Right lung (tissue), 5 donors: ENCODE results near the gene SMPX. TPM values are rescaled to one million over a fixed set of nuclear protein-coding genes. Genes with fewer than 3 reads are reported as not detected.

Experiments
- DNase-seq, 2 donors: peaks; one replicate each; pipeline ENCODE4 v3.0.0-alpha.2; 2013
- polyA plus RNA-seq, 5 donors: library from polyadenylated mRNA; unstranded; fragments of 120-200 nt; gene quantifications; one replicate each; pipeline versions ENCODE4 v1.2.1 to v1.2.3, GENCODE V29; 2013; ENCODE audit warnings: inconsistent platforms in 1 of 5, low replicate concordance in 1 of 5; ENCODE audit not compliant: insufficient read length in 5 of 5, insufficient read depth in 1 of 5

The SMPX gene
- polyA plus RNA-seq, 5 donors: 3.6 to 16.0 (median 9.1) TPM

GRCh38 chrX:21745756-21746155, 12.2 kb downstream of the SMPX start:
- no peak for DNase-seq

DNA sequence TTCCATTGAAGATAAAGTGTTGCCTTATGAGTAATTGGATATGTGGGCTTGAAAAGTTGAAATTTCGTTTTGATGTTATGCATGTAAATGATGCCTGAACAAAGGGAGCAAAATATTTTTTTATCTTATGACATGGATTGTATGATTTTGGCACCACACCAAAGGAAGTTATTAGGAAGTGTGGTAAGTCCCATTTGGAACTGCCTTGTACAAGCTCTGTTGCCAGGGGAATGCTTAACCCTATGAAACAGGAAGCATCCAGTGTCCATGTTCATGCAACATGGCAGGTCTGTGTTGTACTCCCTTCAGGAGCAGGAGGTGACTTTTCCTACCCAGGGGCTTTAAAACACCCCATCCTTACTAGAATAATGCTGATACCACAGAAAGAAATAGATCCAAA, 13.2 kb downstream of the SMPX start:
- no peak for DNase-seq

- no peak for DNase-seq
Measured at GRCh38 chrX:21744060-21744459, 13.9 kb downstream of the SMPX start.

DNA sequence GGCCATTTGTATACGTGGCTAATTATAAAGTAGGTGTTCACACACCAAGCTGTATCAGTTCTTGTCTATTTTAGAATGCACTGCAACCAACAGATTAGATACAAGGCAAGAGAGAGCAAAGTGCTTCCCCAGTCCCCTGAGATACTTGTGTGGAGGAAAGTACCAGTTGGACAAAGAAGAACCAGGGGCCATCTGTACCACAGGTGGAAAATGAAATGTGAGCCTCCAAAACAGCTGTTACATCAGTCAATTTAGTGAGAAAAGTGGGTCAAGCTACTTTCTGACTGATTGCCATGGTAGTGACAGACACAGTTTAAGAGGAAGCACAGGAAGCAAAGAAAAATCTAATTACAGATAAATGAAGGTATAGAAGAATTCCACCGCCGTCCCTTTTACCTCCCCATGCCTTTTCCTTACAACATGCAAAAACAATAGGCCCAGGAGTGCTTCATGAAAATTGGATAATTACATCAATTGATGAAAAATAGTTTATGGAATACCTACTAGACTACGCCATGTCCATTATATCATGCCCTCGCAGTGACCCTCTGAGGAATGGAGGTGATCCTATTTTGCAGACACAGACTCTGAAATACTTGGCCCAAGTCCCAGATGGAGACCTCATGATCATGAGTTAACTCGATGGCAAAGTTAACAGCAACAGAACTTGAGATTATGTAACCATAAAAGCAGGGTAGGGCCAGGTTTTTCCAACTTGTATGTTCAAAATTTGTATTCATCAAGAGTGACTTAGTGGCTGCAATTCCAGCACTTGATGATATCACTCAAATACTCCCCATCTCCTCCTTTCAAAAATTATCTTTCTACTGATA, 15.8 kb downstream of the SMPX start:
- DNase-seq: no peak

- DNase-seq: no peak
Measured at GRCh38 chrX:21741364-21741763, 16.6 kb downstream of the SMPX start.

DNA sequence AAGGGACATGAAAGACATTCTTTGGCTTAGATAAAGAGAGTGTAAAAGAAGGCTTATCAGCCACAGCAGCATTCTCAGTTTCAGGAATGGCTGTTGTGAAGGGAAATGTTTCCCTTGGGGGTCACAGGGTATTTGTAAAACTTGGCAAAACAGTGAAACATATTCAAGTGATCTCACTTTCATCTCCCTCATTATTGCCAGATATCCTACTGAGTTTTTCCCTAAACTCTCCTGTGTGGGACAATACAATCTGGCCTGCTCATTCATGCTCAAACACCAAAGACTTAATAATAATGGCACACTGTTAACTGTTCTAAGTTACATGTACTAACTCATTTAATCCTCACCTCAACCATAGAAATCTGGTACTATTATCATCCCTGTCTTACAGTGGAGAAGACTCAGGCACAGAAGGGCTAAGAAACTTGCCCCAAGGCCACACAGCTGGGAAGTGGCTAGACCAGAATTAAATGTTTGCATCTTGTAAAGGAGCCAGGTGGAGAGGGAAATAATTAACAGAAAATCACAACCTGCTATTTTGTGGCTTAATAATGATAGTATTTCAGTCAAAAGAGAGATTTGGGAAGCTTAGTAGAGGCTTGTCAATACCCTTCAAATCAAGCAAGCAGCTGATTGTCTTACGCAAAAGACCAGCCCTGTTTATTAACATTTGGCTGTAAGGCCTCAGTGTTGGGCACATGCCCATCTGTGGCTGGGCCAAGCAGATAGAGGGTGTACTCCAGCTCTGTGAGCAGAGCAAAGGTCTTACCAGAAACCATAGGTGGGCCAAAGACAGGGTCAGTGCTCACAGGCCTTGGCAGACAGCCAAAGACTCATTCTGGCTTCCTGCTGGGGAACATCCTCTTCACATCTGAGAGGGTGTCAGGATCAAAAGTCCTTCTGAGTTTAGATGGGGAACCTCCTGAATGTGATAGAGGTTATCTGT, 17.3 kb downstream of the SMPX start:
- DNase-seq: peak in 1 of 2 donors; percentile 29

DNA sequence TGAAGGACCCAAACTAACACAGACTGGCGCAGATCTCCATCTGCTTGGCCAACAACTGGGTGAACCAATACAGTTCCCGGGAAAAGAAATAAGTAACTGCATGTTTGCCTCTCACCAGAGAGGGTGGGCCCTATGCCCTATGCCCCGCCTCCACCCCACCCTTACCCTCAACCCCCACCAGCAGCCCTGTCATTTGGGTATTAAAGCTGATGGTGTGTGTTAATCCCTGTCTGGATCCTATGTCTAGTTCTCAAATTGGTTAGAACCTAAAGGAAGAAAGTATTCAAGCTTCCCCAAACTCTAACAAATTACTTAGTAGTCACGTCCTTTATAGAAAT, 19.0 kb downstream of the SMPX start:
- no peak for DNase-seq

GRCh38 chrX:21738210-21738949, 19.5 kb downstream of the SMPX start:
- DNase-seq: peak in 1 of 2 donors; percentile 28

DNA sequence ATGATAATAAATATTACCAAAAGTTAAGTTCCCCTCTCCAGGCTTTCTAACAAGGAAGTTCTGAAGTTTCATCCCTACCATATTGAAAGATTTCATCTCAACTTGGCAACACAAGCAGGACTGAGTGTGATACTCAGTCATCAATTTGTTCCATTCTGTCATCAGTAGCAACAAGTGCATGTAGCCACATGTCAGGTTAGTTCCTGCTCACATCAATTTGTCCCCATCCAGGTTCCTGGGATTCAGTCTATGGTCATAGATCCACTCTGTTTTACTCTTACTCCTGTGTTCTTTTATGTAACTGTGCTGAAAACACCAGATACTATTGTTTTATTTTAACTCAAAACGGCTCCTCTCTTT, 22.2 kb downstream of the SMPX start:
- no peak for DNase-seq

- DNase-seq: no peak
Measured at GRCh38 chrX:21735038-21735767, 22.7 kb downstream of the SMPX start.

DNA sequence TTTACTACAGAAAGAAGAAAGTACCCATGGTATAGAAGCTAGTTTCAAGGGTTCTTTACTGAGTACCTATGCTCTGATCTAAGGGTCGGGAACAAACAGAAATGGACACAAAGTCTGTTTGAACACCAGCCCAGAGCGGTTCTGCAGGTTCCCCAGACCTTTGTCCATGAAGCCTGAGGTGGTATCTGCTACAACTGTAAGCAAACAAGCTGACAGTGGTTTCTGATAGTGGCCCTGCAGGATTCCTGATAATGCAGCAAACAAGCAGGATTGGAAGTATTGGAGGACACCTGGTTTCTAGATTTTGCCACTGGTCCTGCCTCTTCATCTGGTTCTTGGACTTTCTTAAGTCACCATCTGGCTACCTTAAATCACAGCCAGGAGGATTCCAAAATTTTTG, 23.7 kb downstream of the SMPX start:
- DNase-seq: no peak

DNA sequence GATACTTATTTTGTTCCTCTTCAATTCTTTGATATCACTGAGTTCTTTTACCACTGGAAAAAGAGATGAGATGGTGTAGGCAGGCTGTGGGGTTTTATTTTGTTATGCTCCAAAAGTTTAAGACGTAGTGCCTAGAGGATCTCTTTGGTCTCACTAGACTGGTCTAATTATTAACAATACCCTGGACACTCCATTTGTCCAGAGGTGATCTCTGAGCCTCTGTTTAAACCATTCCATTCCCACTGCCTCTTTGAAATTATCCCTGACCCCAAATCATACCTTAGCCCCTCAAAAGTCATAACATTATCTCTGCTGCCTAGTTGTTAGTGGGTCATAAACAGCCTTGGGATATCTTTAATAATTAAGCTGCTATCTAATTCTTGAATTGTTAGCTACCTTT, 24.2 kb downstream of the SMPX start:
- no peak for DNase-seq

DNA sequence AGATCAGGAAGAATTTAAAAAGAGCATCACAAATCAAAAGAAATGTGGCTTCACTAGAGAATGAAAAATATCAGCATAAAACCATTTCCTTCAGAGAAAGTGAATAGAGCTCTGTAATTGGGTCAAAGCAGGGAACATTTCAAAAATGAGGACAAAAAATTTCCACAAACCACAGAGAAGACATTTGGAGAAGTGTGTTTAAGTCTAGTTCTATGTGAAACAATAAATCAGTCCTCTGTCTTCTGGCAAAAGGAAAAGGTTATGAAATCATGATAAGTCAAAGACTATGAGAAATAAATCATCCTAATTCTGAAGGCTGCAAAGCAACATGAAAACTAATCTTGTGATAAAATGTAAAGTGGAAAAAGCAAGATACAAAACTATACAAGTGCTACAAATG, 27.9 kb downstream of the SMPX start:
- DNase-seq: no peak

DNA sequence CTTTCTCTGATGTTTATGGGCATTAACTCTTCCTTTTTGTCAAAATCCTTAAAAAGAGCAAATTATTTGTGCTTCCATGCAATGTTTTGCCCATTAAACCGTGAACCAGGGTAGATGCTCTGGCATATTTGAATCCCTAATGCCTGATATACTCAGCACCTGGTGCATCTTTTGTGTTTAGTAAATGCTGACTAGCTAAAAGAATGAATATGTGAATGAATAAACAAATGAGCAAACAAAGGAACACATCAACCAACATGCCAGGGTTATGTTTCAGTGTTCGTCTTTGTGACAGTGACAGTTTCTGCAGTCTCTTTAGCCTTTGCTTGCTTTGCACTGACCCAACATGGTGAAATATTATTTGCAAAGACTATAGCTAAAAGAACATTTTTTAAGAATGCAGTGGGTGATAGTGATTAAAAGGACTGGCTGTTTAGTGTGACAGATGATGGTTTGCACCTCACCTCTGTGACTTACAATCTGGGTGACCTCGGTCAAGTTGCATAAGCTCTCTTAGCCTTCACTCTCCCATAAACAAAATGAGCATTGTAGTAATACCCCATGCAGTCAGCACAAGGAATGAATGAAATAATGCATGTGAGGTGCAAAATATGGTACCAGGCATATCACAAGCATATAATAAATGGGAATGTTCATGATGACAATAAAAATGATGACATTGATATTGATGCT, 29.5 kb downstream of the SMPX start:
- no peak for DNase-seq

GRCh38 chrX:21725916-21726315, 32.0 kb downstream of the SMPX start:
- DNase-seq: no peak

DNA sequence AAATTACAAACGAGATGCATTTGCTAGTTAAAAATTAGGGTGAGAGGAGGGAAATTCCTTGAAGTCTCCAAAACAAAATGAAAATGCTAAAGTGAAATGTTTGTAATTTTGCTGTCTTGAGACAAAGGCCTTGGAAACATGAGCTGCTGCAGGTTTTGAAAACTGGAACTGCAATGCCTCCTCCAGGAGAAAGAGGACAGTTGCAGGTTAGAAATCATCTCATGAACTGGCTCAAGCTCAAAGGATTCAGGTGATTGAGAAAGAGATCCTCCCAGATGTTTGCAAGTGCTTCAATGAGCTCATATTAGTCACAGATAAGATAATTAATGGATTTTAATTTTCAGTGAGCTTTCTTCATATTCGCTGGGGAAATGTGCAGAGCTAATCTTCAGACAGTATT, 32.4 kb downstream of the SMPX start:
- no peak for DNase-seq

DNA sequence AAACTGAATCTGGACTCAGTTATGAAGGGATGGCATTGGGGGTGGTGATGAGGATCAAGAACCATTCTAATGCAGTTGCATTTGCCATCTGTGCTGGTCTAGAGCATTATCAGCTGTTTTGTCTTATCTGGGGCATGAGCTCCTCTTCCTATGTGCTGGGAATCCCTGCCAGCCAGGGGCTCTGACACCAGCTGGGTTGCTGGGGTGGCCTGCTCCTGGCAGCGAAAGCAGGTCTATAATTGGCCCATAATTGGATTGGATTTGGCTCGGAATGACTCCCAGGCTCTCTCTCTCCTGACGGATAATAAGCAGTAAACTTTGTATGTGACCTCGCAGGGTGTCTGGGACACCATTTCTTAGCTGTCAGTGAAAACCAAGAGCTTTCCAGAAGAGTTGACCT, 34.1 kb downstream of the SMPX start:
- no peak for DNase-seq

GRCh38 chrX:21723084-21723483, 34.8 kb downstream of the SMPX start:
- no peak for DNase-seq

GRCh38 chrX:21721195-21721594, 36.7 kb downstream of the SMPX start:
- DNase-seq: no peak

- no peak for DNase-seq
Measured at GRCh38 chrX:21718575-21718974, 39.3 kb downstream of the SMPX start.

- DNase-seq: no peak
Measured at GRCh38 chrX:21717802-21718201, 40.1 kb downstream of the SMPX start.
